OCI-LY3 (cell line): Measurements from ENCODE around the gene ZNF776.
A peak's percentile ranks its signal among the peaks of the same experiment; 100 is the strongest.

Experiments
- H2AFZ ChIP-seq: fragments of 200-600, 300-600 bp; shearing (Covaris generic); 2 replicates; pipeline ENCODE4 v1.6.0; 2014; ENCODE audit warnings: antibody characterized with exemption, low read depth, low read length
- H3K27ac ChIP-seq: fragments of 200-600, 300-600 bp; sonication (generic); 2 replicates; pipeline ENCODE4 v1.5.1; 2014; ENCODE audit warnings: mild to moderate bottlenecking, low read length, moderate library complexity, mixed read lengths
- H3K27me3 ChIP-seq: fragments of 200-600, 300-600 bp; sonication (generic); 2 replicates; pipeline ENCODE4 v1.6.1; 2014; ENCODE audit warnings: low read depth, low read length, mixed read lengths
- H3K36me3 ChIP-seq: fragments of 200-600, 300-600 bp; sonication (generic); replicated peaks from 2 replicates; pipeline ENCODE3; 2014; ENCODE audit warnings: low read depth, low read length, mixed read lengths
- H3K4me1 ChIP-seq: fragments of 300-600, 200-600 bp; sonication (generic); 2 replicates; pipeline ENCODE4 v1.6.1; 2014; ENCODE audit warnings: low read length, mixed read lengths
- H3K4me2 ChIP-seq: fragments of 200-600, 300-600 bp; sonication (generic); 2 replicates; pipeline ENCODE4 v1.6.1; 2014; ENCODE audit warnings: low read length, mixed read lengths
- H3K4me3 ChIP-seq: fragments of 300-600, 200-600 bp; sonication (generic); 2 replicates; pipeline ENCODE4 v1.5.1; 2014; ENCODE audit warnings: antibody characterized with exemption, mild to moderate bottlenecking, low read length, moderate library complexity
- H3K79me2 ChIP-seq: fragments of 300-600, 200-600 bp; shearing (Covaris generic); 2 replicates; pipeline ENCODE4 v1.6.1; 2014; ENCODE audit warnings: mild to moderate bottlenecking, low read length, mixed read lengths
- H3K9ac ChIP-seq: fragments of 300-600, 200-600 bp; shearing (Covaris generic); 2 replicates; pipeline ENCODE4 v1.6.0; 2014; ENCODE audit warnings: mild to moderate bottlenecking, low read length, moderate library complexity
- H3K9me3 ChIP-seq: fragments of 200-600, 300-600 bp; shearing (Covaris generic); 2 replicates; pipeline ENCODE4 v1.6.1; 2014; ENCODE audit warnings: low read length, mixed read lengths; ENCODE audit not compliant: insufficient read depth
- H4K20me1 ChIP-seq: fragments of 200-600, 300-600 bp; sonication (generic); 2 replicates; pipeline ENCODE4 v1.6.1; 2016; ENCODE audit warnings: low read length, mixed read lengths; ENCODE audit not compliant: insufficient read depth
- EZH2phosphoT487 ChIP-seq: fragments of 200-600 bp; shearing (Covaris generic); IDR thresholded peaks from 2 replicates; pipeline ENCODE4 v1.6.1; 2018; ENCODE audit warnings: antibody characterized with exemption, mixed run types, low read depth
- TF ChIP-seq, protein P1 (sequence below): fragments of 200-600, 300-600 bp; sonication (generic); IDR thresholded peaks from 2 replicates; pipeline ENCODE4 v1.5.1; 2014; ENCODE audit warnings: antibody characterized with exemption, low read length, low read depth

The ZNF776 gene

DNA sequence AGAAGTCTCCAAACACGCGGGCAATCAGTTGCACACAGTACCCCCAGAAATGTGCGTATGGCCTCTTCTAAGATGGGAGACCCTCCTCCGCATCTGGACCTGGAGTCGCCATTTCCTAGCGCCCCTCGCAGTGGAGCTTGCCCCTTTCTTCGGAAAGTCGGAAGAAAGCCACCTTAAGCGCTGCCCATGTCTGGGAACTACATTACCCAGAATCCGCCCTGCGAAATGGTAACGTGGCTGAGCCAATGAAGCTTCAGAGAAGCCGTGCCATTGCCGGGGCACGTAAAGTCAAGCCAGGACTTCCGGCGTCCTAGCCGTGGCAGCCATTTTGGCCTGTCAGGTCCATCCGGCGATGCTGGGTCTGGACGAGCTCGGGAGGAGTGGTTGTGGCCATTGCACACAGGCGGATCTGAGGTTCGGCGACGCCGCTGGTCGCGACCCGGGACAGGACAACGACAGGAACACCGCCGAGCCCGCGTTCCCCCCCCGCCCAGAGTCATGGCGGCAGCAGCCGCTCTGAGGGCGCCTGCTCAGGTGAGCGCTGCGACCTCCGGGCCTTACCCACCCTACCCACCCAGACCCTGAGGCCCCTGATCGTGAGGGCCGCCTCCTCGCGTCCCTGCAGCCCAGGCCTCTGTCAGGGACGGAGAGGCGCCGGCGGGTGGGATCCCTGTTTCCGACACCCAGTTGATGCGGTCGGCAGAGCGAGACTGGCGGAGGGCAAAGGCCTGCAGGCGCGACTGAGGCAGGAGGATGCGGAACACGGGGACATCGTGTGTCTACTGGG lies 22.9 kb downstream of the ZNF776 start, which contains the start of gene ZNF586:
Gene ZNF586, plus strand, starts transcription at position 332 of the 787 bp plus-strand sequence. Its CDS starts 167 bp downstream, at position 499.
- TF ChIP-seq, protein P1, sequence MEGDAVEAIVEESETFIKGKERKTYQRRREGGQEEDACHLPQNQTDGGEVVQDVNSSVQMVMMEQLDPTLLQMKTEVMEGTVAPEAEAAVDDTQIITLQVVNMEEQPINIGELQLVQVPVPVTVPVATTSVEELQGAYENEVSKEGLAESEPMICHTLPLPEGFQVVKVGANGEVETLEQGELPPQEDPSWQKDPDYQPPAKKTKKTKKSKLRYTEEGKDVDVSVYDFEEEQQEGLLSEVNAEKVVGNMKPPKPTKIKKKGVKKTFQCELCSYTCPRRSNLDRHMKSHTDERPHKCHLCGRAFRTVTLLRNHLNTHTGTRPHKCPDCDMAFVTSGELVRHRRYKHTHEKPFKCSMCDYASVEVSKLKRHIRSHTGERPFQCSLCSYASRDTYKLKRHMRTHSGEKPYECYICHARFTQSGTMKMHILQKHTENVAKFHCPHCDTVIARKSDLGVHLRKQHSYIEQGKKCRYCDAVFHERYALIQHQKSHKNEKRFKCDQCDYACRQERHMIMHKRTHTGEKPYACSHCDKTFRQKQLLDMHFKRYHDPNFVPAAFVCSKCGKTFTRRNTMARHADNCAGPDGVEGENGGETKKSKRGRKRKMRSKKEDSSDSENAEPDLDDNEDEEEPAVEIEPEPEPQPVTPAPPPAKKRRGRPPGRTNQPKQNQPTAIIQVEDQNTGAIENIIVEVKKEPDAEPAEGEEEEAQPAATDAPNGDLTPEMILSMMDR: no peak
- no peak for TF ChIP-seq EZH2phosphoT487
- Histone ChIP-seq H3K27ac (peak within 1 kb of the TSS; percentile 97), H3K79me2 (peaks cover 51% of the 10 kb centered on the region), H3K4me2 (peak within 1 kb of the TSS; percentile 72), H4K20me1 (peaks cover 22% of the 10 kb centered on the region), H3K9me3 (no peaks in the 10 kb centered on the region), H3K36me3 (peaks cover 39% of the 10 kb centered on the region), H3K27me3 (no peaks in the 10 kb centered on the region), H3K4me3 (peak within 1 kb of the TSS; percentile 87), H2AFZ (peak within 1 kb of the TSS; percentile 0; the same call in 1 of the 2 replicates), H3K4me1 (peaks cover 56% of the 10 kb centered on the region), H3K9ac (peak within 1 kb of the TSS; percentile 85)

DNA sequence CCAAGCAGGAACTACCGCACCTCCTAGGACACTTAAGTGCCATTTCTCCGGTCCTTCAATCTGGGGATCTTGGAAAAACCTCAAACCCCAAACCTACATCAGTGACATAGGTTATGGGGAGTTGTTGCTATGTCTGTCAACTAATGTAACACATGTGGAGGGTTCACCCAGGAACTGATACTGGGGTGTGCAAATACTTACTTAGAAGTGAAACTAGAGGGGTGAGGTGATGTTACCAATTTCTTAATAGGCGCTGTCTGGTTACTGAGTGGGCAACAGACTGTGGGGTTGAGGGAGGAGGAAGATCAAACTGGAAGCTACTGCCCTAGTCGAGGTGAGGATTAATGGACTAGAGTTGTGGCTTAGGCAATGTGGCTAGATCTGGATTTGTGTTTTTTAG lies 24.8 kb downstream of the ZNF776 start:
- Histone ChIP-seq H3K9ac (peak overlapping the region; percentile 36; the same call in 1 of the 2 replicates), H3K27ac (peak overlapping the region; percentile 97), H3K4me1 (peaks cover 75% of the 10 kb centered on the region), H3K4me3 (peak overlapping the region; percentile 87), H4K20me1 (peaks cover 40% of the 10 kb centered on the region), H2AFZ (no peak overlapping the region), H3K4me2 (peak overlapping the region; percentile 72), H3K36me3 (peaks cover 52% of the 10 kb centered on the region), H3K9me3 (no peaks in the 10 kb centered on the region), H3K79me2 (peaks cover 70% of the 10 kb centered on the region), H3K27me3 (no peaks in the 10 kb centered on the region)
- TF ChIP-seq EZH2phosphoT487: no peak
- TF ChIP-seq, protein P1: no peak

DNA sequence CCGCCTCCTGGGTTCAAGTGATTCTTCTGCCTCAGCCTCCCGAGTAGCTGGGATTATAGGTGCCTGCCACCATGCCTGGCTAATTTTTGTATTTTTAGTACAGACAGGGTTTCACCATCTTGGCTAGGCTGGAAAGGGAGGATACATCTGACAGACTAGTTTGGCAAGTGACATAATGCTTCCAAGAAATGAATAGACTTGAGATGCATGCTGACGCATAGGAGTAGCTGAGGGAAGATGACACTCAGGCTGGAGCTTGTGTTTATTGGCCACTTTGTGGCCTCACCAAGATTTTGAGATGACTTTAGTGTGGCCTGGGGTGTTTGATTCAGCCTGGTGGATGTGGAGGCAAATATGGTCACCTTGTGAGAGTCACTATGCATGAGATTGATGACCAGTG lies 26.9 kb downstream of the ZNF776 start:
- Histone ChIP-seq H3K27me3 (no peaks in the 10 kb centered on the region), H3K4me1 (peaks cover 61% of the 10 kb centered on the region), H3K4me2 (no peak overlapping the region), H3K4me3 (no peak overlapping the region), H3K9ac (no peak overlapping the region), H3K36me3 (peaks cover 67% of the 10 kb centered on the region), H3K9me3 (no peaks in the 10 kb centered on the region), H4K20me1 (peaks cover 59% of the 10 kb centered on the region), H3K27ac (no peak overlapping the region; the same call in 1 of the 2 replicates), H3K79me2 (peaks cover 91% of the 10 kb centered on the region), H2AFZ (no peak overlapping the region)
- TF ChIP-seq, protein P1: no peak
- no peak for TF ChIP-seq EZH2phosphoT487

DNA sequence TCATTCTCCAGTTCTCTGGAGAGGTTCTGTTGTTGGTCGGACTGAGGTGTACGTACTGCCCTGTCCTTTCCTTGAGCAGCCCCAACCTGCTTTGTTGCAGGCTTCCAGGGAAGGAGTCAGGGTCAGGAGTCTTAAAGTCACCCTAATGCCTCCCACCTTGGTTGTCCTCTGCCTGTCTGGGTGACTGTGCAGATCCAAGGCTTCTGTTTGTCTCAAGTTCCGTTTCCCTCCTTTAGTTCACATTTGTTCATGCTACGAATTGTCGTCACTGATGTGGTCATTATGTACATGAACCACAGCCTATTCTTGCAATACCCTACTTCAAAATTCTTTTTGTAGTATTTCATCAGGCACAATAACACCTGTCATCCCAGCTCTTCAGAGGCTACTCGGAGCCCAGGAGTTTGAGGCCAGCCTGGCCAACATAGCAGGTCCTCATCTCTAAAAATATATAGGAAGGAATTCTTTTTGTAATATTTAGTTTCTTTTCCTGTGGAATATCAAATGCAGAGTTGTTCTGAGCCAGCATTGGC lies 30.2 kb downstream of the ZNF776 start:
- Histone ChIP-seq H3K79me2 (peaks cover 100% of the 10 kb centered on the region), H3K36me3 (peaks cover 86% of the 10 kb centered on the region)

More for the DNA sequence above, 30.2 kb downstream of the ZNF776 start:
- no peak overlapping the region for H2AFZ ChIP-seq
- TF ChIP-seq, protein P1: no peak
- TF ChIP-seq EZH2phosphoT487: no peak
- no peak overlapping the region for H3K4me2 ChIP-seq
- peaks cover 90% of the 10 kb centered on the region for H4K20me1 ChIP-seq
- no peaks in the 10 kb centered on the region for H3K27me3 ChIP-seq
- H3K4me3 ChIP-seq: no peak overlapping the region
- peak overlapping the region; percentile 65; the same call in 1 of the 2 replicates for H3K27ac ChIP-seq
- H3K9me3 ChIP-seq: no peaks in the 10 kb centered on the region
- peaks cover 37% of the 10 kb centered on the region for H3K4me1 ChIP-seq
- no peak overlapping the region for H3K9ac ChIP-seq
